ENCODE measurements around the gene FBN1.

DNA sequence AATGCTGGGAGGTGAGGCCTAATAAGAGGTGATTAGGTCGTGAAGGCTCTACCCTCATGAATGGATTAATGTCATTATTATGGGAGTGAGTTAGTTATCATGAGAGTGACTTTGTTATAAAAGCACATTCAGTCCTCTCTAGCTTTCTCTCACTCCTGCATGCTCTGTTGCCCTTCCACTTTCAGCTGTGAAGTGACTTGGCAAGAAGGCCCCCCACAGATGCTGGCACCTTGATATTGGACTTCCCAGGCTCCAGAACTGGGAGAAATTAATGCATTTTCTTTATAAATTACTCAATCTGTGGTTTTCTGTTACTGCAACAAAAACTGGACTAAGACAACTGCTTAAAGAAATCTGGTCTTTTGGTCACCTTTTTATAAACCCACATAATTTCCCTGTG, 144.3 kb downstream of the FBN1 start:
- TF ChIP-seq, protein P1, sequence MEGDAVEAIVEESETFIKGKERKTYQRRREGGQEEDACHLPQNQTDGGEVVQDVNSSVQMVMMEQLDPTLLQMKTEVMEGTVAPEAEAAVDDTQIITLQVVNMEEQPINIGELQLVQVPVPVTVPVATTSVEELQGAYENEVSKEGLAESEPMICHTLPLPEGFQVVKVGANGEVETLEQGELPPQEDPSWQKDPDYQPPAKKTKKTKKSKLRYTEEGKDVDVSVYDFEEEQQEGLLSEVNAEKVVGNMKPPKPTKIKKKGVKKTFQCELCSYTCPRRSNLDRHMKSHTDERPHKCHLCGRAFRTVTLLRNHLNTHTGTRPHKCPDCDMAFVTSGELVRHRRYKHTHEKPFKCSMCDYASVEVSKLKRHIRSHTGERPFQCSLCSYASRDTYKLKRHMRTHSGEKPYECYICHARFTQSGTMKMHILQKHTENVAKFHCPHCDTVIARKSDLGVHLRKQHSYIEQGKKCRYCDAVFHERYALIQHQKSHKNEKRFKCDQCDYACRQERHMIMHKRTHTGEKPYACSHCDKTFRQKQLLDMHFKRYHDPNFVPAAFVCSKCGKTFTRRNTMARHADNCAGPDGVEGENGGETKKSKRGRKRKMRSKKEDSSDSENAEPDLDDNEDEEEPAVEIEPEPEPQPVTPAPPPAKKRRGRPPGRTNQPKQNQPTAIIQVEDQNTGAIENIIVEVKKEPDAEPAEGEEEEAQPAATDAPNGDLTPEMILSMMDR (IDR thresholded peaks at IDR 0.05) = no peak
- TF ChIP-seq POLR2A (IDR thresholded peaks at IDR 0.05) = no peak

All from vagina (tissue), 2 donors.